Endothelial cell (in vitro differentiated cells): Measurements from ENCODE around the gene YY1AP1. TPM values are rescaled to one million over a fixed set of nuclear protein-coding genes. Genes with fewer than 3 reads are reported as not detected.
"Not testable (repeated sequence)": the region's sequence is repeated elsewhere in the genome, so short reads cannot be mapped to it uniquely, and the experiment has no call there.

Experiments used
- DNase-seq: peaks from one replicate; pipeline ENCODE4 v3.0.0; 2021; ENCODE audit warnings: low spot score
- H3K27ac Mint-ChIP-seq: one replicate; pipeline ENCODE4 v1.8.0; 2021; ENCODE audit warnings: mixed read lengths, inconsistent platforms; ENCODE audit not compliant: unreplicated experiment
- H3K27me3 Mint-ChIP-seq: one replicate; pipeline ENCODE4 v1.8.0; 2021; ENCODE audit warnings: mild to moderate bottlenecking, moderate library complexity, mixed read lengths, inconsistent platforms; ENCODE audit not compliant: unreplicated experiment
- H3K36me3 Mint-ChIP-seq: one replicate; pipeline ENCODE4 v1.8.0; 2021; ENCODE audit warnings: mild to moderate bottlenecking, low read depth, mixed read lengths, inconsistent platforms; ENCODE audit not compliant: unreplicated experiment
- H3K4me1 Mint-ChIP-seq: one replicate; pipeline ENCODE4 v1.8.0; 2021; ENCODE audit warnings: mild to moderate bottlenecking, mixed read lengths, inconsistent platforms; ENCODE audit not compliant: unreplicated experiment
- H3K4me3 Mint-ChIP-seq: one replicate; pipeline ENCODE4 v1.8.0; 2021; ENCODE audit warnings: mild to moderate bottlenecking, mixed read lengths, inconsistent platforms; ENCODE audit not compliant: unreplicated experiment
- H3K9me3 Mint-ChIP-seq: one replicate; pipeline ENCODE4 v1.8.0; 2021; ENCODE audit warnings: mixed read lengths, inconsistent platforms; ENCODE audit not compliant: unreplicated experiment
- CTCF ChIP-seq: fragments of 200-600 bp; sonication (generic); IDR thresholded peaks from one replicate; pipeline ENCODE4 v1.5.0; 2021; ENCODE audit warnings: antibody characterized with exemption; ENCODE audit not compliant: unreplicated experiment
- total RNA-seq: library from RNA; stranded (reverse); fragmentation: NEBNext Ultra II Directional; extraction: Animal tissue kit (Norgen Biotek cat#: 25700); gene quantifications from one replicate; pipeline ENCODE4 v1.2.1, GENCODE V29; 2021; ENCODE audit not compliant: unreplicated experiment

YY1AP1 gene
- total RNA-seq, 1 donor from 2014 or later = 42.3 TPM

GRCh38 chr1:155691992-155692528 is 3.5 kb upstream of the YY1AP1 start:
- Mint-ChIP-seq H3K27ac (no peak overlapping the region), H3K4me1 (peaks cover 18% of the 10 kb centered on the region), H3K36me3 (peaks cover 32% of the 10 kb centered on the region), H3K27me3 (peaks cover 10% of the 10 kb centered on the region), H3K9me3 (no peaks in the 10 kb centered on the region), H3K4me3 (peak overlapping the region; percentile 65)
- no peak for DNase-seq
- TF ChIP-seq CTCF = no peak

GRCh38 chr1:155689081-155689607 is 570 bp upstream of the YY1AP1 start, which contains the start of gene DAP3:
Gene DAP3, plus strand, starts transcription at chr1:155689091. Its CDS starts 20,689 bp downstream, at chr1:155709780.
- not testable (repeated sequence) for H3K27me3 Mint-ChIP-seq, H3K9me3 Mint-ChIP-seq, DNase-seq
- peak within 1 kb of the TSS; percentile 97 for H3K4me3 Mint-ChIP-seq
- peaks cover 31% of the 10 kb centered on the region for H3K36me3 Mint-ChIP-seq
- H3K4me1 Mint-ChIP-seq = peaks cover 29% of the 10 kb centered on the region
- H3K27ac Mint-ChIP-seq = peak within 1 kb of the TSS; percentile 97

- peak; percentile 59 for DNase-seq
- peak overlapping the region; percentile 93 for H3K27ac Mint-ChIP-seq
- peak overlapping the region; percentile 97 for H3K4me3 Mint-ChIP-seq
- H3K36me3 Mint-ChIP-seq = peaks cover 29% of the 10 kb centered on the region
- not testable (repeated sequence) for H3K9me3 Mint-ChIP-seq, H3K27me3 Mint-ChIP-seq
- H3K4me1 Mint-ChIP-seq = peaks cover 29% of the 10 kb centered on the region
These were observed 760 bp downstream of the YY1AP1 start for GRCh38 chr1:155687705-155688323.

GRCh38 chr1:155681776-155682175 is 6.8 kb downstream of the YY1AP1 start:
- no peak overlapping the region for H3K27ac Mint-ChIP-seq
- peaks cover 18% of the 10 kb centered on the region for H3K36me3 Mint-ChIP-seq
- no peaks in the 10 kb centered on the region for H3K27me3 Mint-ChIP-seq
- H3K4me1 Mint-ChIP-seq = peaks cover 10% of the 10 kb centered on the region
- no peak for TF ChIP-seq CTCF
- no peak for DNase-seq
- no peaks in the 10 kb centered on the region for H3K9me3 Mint-ChIP-seq
- H3K4me3 Mint-ChIP-seq = no peak overlapping the region

- Mint-ChIP-seq H3K27ac (no peak overlapping the region), H3K27me3 (no peaks in the 10 kb centered on the region), H3K4me3 (no peak overlapping the region), H3K4me1 (peaks cover 4% of the 10 kb centered on the region), H3K36me3 (peaks cover 25% of the 10 kb centered on the region), H3K9me3 (no peaks in the 10 kb centered on the region)
- TF ChIP-seq CTCF = no peak
- no peak for DNase-seq
These were observed 8.0 kb downstream of the YY1AP1 start for GRCh38 chr1:155680531-155680930.

GRCh38 chr1:155678992-155679391 is 9.6 kb downstream of the YY1AP1 start:
- peaks cover 30% of the 10 kb centered on the region for H3K36me3 Mint-ChIP-seq
- not testable (repeated sequence) for H3K9me3 Mint-ChIP-seq

More at GRCh38 chr1:155678992-155679391, 9.6 kb downstream of the YY1AP1 start:
- not testable (repeated sequence) for H3K4me1 Mint-ChIP-seq, H3K27me3 Mint-ChIP-seq, DNase-seq, H3K27ac Mint-ChIP-seq, H3K4me3 Mint-ChIP-seq
